GM18508 (cell line): ENCODE data around the gene S100B.

Experiments used
- ATAC-seq: cut with Tn5 transposase; IDR thresholded peaks from one replicate; pipeline ENCODE4 v1.9.1; 2021; ENCODE audit warnings: moderate number of reproducible peaks; ENCODE audit not compliant: insufficient read depth, unreplicated experiment

Gene S100B

GRCh38 chr21:46564391-46564790 lies 40.5 kb downstream of the S100B start:
- no peak for ATAC-seq

GRCh38 chr21:46562964-46563607 lies 41.8 kb downstream of the S100B start:
- no peak for ATAC-seq

DNA sequence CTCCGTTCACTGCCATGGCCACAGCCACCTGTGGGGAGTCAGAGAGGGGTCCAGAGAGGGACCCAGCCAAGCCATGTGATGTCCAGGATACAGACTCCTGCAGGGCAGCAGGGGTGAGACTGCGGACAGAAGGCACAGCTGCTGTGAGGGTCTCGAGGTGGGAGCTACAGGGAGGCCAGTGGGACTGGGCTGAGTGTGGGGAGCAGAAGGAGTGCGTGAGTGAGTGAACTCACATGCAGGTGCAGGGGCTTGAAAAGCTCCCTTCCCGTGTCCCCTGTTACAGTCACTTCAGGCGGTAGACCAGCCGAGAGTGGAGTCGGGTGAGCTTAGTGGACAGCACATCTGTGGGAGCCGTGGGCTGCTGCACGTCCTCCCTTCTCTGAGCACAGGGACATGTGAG lies 42.4 kb downstream of the S100B start:
- no peak for ATAC-seq

GRCh38 chr21:46561445-46562090 lies 43.3 kb downstream of the S100B start:
- ATAC-seq = no peak

DNA sequence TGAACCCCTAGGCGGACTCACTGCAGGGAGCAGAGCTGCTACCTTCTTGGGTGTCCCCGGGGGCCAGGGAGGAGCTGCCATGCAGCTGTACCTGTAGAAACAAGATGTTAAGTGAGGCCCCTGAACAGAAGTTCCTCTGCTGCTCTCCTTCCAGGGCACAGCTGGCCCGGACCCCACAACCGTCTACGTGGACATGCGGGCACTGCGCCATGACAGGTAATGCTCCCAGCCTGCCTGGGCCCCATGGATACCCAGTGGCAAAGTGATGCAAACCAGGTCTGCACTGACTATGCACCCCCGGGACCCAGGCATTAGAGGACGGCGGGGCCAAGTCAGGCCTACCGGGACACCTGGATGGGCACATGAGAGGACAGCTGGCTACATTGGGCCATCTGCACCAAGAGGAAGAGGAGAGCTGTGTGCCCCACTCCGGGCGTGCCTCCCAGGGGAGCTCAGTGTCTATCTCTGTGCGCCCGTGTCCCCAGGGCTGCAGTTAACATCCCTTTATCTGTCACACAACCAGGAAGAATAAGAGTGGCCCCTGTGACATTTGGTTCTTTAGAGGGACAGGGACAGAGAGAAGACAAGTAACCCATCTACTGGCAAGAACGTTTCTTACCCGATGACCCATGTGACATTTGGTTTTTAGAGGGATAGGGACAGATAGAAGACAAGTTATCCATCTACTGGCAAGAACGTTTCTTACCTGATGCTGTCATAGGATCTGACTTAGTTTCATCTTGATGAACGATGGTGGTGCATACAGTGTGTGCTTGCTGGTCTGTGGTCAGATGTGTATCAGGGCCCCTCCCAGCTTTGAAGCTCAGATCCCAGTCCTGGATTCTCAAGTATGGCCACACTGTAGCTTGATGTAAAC lies 44.1 kb downstream of the S100B start:
- ATAC-seq = no peak

DNA sequence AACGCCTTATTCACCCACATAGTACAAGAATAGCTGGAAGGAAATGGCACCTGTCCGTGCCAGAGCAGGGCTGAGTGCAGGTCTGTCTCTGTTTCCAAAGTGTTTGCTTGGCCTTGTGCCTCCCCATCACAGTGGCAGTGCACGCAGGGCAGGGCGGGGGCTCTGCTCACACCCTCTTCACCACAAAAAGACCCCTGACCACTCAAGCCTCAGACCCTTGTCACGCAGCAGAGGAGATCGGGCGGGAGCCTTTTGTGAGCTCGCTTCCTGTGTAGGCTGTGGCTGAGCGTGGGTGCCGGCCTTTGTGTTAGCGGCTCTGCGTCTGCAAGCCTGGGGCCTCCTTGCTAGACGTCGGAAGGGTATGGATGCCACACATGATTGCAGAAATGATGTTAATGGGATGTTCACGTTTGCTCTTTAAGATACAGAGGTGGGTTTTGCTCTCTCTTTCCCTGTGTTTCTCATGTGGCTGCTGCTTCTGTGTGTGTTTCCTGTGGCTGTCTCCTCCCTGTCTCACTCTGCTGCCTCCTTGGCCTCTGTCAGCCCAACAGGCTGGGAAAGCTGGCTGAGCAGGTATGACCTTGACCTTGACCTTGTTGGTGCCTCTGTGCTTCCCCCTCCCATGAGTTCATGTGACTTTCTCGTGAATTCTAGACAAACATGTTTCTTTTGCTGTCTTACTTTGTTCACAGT lies 45.4 kb downstream of the S100B start:
- no peak for ATAC-seq

GRCh38 chr21:46557919-46558392 lies 46.9 kb downstream of the S100B start:
- ATAC-seq = no peak

- no peak for ATAC-seq
Observed at GRCh38 chr21:46557469-46557868, 47.4 kb downstream of the S100B start.

- ATAC-seq = no peak
Observed at GRCh38 chr21:46556802-46557201, 48.1 kb downstream of the S100B start.

- ATAC-seq = no peak
Observed at GRCh38 chr21:46555678-46556077, 49.2 kb downstream of the S100B start.

DNA sequence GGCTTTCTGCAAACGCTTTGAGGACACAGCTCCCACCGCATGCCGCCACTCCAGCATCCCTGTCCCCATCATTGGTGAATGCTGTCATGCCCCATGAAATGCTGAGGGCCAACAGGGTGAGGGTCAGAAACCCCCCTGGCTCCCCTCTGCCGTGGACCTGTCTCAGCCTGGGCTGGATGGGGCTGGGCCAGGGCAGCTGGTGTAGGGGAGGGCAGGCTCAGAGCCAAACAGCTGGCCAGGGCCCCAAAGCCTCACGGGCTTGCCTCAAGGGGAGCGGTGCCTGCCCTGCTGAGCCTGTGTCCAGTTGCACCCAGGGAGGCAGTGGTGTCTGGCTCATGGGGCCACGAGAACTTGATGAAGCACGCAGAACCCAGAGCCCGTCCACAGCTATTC lies 49.7 kb downstream of the S100B start:
- ATAC-seq = no peak

DNA sequence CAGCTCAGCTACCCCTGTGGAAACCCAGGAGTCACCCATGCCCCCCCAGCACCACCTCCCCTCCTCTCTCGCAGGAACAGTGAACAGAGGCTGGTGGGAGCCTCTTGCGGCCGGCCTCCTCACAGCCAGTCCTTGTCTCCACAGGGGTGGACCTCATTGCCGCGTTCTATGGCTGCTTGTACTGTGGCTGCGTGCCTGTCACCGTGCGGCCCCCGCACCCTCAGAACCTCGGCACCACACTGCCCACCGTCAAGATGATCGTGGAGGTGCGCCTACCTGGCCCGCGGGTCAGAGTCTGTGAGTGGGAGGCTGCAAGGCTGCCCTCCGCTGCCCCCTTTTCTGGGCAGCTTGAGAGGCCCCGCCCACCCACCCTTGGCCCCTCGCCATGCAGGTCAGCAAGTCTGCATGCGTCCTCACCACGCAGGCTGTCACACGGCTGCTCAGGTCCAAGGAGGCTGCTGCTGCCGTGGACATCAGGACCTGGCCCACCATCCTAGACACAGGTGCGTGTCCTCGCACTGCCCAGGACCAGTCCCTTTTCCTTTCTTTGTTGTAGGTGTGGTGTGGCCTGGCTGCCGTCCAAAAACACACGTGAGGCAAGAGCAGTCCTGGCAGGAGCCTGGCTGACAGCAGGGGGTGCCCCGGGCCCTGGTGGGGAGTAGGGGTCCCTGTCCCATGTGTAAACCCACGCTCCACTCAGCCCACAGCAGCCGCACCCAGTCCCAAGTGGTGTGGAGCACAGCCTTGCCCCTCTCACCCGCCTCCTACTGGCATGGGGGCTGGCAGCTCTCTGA lies 50.3 kb downstream of the S100B start:
- no peak for ATAC-seq

GRCh38 chr21:46553993-46554392 lies 50.9 kb downstream of the S100B start:
- ATAC-seq = no peak

- no peak for ATAC-seq
Observed at GRCh38 chr21:46552865-46553379, 52.0 kb downstream of the S100B start.

- no peak for ATAC-seq
Observed at GRCh38 chr21:46552274-46552673, 52.6 kb downstream of the S100B start.

GRCh38 chr21:46551636-46552241 lies 53.1 kb downstream of the S100B start:
- no peak for ATAC-seq

DNA sequence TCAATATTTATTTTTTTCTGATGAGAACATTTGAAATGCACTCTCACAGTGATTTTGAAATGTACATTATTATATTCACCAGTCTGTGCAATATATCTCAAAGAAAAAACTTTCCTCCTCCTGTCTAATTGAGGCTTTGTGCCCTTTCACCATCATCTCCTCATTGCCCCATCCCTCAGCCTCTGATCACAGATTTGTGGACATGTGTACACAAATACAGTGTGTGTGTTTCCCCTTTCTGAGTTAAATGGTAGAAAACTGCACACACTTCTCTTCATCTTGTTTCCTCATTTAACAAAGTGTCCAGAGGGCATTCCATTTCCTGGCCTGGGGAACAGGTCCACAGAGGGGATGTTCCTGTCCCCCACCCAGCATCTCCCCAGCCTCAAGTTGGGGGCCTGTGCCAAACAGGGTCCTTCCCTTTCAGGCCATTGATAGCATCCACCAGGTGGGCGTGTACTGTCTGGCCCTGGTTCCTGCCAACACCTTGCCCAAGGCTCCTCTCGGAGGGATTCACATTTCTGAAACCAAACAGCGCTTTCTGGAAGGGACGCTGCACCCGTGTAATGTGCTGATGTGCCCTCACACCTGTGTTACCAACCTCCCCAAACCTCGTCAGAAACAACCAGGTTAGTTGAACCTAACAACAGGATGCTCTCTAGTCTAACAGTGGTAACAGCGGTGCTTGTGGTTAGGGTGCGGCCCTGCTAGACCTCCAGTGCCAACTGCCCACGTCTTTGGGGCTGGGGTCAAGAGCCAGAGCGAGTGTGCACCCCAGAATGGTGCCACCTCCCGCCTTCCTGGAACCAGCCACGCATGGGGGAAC lies 54.6 kb downstream of the S100B start:
- no peak for ATAC-seq

DNA sequence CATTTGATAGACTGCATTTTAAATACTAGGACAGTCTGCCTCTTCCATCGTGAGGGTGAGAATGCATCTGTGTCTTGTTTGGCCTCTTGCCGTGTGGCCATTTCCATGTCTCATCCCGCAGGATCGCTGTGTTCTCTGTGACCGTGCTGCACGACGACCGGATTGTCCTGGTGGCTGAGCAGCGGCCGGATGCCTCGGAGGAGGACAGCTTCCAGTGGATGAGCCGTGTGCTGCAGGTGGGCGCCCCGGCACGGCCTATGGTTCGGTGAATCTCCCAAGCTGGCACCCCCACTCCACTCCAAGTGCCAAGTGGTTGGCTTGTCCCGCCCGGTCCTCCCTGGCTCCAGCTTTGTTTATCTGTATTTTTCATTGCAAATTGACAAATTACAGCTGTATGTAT lies 55.2 kb downstream of the S100B start:
- ATAC-seq = no peak
